HG03066 (cell line): Measurements from ENCODE around the gene NAP1L4.

Experiments used
- ATAC-seq: cut with Tn5 transposase; IDR thresholded peaks from one replicate; pipeline ENCODE4 v1.9.1; 2021; ENCODE audit warnings: low read depth; ENCODE audit not compliant: unreplicated experiment

NAP1L4 gene

DNA sequence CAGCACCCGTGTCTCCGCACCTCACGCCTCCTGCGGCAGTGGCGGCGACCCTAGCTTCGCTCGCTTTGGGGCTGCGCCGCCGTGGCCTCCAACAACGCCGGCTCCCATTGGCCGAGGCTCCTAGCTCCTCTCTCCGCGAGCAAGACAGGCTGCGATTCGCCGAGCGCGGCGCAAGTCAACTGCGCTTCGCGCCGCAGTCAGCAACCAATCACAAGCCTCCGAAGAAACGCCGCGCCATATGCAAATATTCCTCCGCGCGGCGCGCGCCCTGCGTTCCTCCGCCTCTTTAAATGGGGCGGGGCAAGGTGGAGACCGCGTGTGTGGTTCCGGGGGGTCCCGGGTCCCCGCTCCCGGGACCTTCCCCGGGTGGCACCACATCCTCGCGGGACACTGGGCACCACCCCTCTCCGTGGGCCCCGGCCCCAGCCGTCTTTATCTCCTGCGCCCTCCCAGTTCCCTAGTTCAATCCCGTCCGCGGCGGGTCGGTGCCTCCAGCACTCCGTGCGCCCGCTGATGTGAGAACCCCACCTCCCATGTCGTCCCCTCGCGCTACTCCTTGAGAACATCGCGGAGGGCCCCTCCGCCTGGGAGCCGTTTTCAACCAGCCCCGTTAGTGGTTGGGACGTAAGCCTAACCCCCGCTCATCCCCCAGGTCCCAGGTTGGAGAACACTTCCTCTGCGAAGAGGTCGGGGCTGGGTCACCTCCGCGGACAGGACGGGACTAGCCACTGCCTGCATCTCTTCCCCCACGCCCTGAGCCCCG is at the start of gene NAP1L4:
TSS of gene NAP1L4 (minus strand) at position 96 of the 763 bp plus-strand sequence. CDS start 13,109 bp downstream, outside the sequence.
- peak; percentile 82 for ATAC-seq

DNA sequence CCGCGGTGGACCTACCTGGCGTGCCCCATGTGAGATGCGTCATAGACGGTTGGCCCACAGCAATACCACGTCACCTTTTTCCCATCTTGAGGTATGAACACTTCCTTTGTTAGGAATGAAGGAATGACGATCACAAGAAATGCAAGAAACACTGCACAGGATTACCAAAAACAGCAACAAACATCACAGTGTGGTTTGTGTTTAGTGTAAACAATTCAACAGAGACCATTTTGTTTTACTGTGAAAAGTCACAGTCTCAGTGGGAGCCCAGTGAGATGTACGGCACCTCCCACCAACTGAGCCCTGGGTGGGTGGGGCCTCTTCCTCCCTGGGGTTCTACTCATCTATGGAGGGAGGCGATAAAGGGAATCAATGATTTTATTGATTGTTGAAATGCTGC is 48.8 kb upstream of the NAP1L4 start:
- ATAC-seq = no peak

DNA sequence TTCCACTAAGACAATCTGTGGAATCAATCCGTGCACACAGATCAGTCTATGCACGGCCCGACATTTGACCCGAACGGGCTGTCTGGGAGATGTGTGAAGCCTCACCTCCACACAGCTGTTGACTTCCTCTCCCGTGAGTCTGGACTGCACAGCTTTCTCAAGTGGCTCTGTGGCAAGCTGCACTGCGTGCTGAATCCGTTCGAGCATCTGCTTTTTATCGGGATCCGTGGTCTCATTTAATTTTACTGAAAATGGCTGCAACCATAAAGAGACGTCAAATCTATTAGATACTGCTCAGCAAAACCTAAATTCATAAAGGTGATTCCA is 45.8 kb upstream of the NAP1L4 start:
- ATAC-seq = no peak

GRCh38 chr11:3037040-3037944 is 45.2 kb upstream of the NAP1L4 start:
- ATAC-seq = no peak

DNA sequence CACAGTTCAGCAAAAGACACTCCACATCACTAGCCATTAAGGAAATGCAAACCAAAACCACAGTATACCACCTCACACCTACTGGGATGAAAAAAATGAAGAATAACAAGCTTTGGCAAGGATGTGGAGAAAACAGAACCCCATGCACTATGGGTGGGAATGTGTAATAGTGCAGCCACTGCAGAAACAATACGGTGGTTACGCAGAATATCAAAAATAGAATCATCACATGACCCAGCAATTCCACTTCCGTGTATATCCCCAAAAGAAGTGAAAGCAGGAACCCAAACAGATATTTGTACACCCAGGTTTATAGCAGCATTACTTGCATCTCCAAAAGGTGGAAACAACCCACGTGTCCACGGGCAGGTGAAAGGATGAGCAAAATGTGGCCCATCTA is 44.3 kb upstream of the NAP1L4 start:
- ATAC-seq = no peak

DNA sequence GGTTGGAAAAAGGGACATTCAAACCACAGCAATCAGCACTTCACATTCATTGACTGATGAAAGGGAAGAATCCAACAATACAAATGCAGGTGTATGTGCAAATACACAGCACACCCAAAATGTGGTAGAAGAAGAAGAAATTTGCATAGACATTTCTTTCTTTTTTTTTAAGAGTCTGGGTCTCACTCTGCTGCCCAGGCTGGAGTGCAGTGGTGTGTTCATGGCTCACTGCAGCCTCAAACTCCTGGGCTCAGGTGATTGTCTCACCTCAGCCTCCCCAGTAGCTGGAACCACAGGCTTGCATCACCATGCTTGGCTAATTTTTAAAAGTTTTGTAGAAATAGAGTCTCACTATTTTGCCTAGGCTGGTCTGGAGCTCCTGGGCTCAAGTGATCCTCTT is 43.2 kb upstream of the NAP1L4 start:
- ATAC-seq = no peak

GRCh38 chr11:3030289-3031070 is 38.4 kb upstream of the NAP1L4 start:
- no peak for ATAC-seq

DNA sequence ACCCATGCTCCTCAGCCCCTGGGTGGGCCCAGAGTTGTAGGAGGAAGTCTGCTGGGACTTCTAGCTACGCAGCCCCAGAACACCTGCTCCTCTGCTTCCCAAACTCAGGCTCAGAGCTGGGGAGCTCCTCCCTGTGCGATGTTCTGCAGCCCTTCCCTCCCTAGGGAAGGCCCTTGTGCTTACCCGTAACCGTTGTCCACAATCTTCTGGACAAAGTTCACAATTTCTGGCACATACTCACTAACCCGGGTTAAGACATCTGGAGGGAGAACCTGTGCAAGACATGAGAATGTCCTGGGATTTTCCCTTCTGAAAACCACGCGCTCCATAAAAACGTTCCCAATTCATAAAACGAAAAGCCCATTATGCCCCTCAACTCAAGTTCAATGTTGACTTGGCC is 36.7 kb upstream of the NAP1L4 start:
- ATAC-seq = no peak

DNA sequence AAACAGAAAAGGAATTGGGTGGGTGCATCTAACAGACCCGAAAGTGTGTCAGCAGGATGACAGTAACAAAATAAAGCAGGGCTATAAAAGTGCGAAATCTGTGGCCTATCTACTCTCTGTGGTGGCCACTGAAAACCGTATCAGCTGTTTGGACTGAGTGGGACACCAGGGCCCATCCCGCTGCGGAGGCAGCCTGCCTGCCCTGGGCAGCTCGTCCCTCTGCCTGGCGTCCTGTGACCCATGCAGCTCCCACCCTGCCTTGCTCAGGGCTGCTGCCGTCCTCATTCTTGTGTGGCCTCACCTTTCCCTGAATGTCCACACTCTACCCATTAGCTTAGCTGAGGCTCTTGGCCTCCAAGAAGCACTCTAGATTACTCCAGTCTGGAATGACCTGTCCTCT is 34.7 kb upstream of the NAP1L4 start:
- ATAC-seq = no peak

DNA sequence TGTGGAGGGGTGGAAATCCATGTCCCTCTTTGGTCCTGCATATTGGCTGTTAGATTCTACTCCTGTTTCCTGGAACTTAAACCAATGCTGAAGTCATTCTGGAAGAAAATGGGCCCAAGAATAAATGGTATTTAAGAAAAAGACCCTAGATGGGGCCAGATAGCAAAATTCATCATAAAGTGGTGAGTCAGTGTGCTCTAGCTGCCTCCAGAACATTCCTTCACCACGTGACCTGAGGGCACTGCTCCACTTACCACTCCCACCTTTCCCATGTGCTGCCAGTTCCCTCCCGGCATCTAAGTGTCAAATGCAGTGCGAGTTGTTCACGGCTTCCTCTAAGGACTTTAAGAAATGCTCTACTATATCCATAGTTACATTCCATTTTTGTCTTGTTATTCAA is 30.9 kb upstream of the NAP1L4 start:
- no peak for ATAC-seq

- peak; percentile 82 for ATAC-seq
These were observed 30.3 kb upstream of the NAP1L4 start for GRCh38 chr11:3022300-3022967.

- no peak for ATAC-seq
These were observed 29.0 kb upstream of the NAP1L4 start for GRCh38 chr11:3021125-3021524.

DNA sequence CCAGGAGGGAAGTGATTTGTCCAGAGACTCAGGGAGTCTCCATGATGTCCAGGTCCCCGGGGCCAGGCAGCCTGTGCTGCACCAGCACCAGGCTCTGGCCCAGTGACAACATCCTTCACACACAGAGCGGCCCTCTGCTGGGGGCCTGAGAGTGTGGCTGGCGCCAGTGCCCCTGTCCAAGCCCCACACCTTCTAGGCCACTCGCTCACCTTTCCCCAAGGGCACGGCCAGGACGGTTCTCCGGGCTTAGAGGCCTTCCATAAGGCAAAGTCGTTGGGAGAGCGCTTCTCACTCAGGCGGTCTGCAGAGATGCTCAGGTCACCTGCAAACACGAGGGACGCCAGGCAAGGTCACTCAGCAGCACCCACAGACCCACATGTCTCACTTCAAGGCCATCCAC is 27.9 kb upstream of the NAP1L4 start:
- ATAC-seq = no peak

GRCh38 chr11:3018596-3018995 is 26.5 kb upstream of the NAP1L4 start:
- no peak for ATAC-seq

- no peak for ATAC-seq
These were observed 24.7 kb upstream of the NAP1L4 start for GRCh38 chr11:3016861-3017260.

DNA sequence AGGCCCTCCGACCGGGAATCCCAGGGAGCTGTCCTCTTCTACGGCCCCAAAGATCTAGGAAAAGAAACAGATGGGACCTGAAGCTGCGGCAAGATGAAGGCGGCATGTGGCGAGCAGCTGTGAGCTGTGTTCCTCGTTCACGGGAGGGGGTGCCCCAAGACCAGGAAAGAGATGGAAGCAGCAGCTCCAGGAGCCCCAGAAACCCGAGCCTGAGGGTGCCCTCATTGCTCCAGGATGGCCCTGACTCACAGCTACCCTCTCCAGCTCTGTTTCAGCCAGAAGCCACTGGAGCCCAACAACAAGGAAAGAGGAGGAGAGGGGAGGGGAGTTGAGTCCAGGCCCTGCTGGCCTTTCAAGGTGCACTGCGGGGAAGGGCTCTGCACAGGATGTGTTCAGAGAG is 23.7 kb upstream of the NAP1L4 start:
- ATAC-seq = no peak

DNA sequence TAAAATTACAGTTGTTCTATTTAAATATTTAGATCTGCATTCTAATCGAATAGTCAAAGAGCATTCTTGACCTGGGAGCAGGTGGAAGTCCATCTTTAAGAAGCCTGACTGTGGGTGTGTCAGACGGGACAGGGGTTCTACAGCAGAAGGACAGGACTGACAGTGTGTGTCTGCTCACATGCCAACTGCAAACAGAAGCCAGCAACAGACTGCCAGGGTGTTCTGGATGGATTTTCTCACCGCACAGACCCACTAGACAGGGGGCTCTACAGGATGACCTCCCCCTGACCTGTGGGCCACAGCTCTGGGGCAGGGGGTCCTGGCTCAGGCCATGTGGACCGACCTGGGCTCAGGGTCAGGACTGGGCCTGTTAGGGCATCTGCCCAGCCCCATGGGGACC is 22.8 kb upstream of the NAP1L4 start:
- ATAC-seq = no peak

GRCh38 chr11:3014057-3014938 is 22.2 kb upstream of the NAP1L4 start:
- no peak for ATAC-seq
